Osteocyte (in vitro differentiated cells): ENCODE results near the gene DLG2. TPM values are rescaled to one million over a fixed set of nuclear protein-coding genes. Genes with fewer than 3 reads are reported as not detected.
A peak's percentile ranks its signal among the peaks of the same experiment; 100 is the strongest.
"Not testable (repeated sequence)": the region's sequence is repeated elsewhere in the genome, so short reads cannot be mapped to it uniquely, and the experiment has no call there.

Experiments
- DNase-seq: peaks from one replicate; pipeline ENCODE4 v3.0.0; 2021; ENCODE audit warnings: mixed read lengths; ENCODE audit not compliant: unreplicated experiment; ENCODE audit errors: extremely low spot score
- H3K27ac Mint-ChIP-seq: one replicate; pipeline ENCODE4 v1.8.0; 2021; ENCODE audit warnings: mild to moderate bottlenecking, mixed read lengths; ENCODE audit not compliant: unreplicated experiment
- H3K27me3 Mint-ChIP-seq: one replicate; pipeline ENCODE4 v1.8.0; 2021; ENCODE audit warnings: mixed read lengths; ENCODE audit not compliant: unreplicated experiment
- H3K36me3 Mint-ChIP-seq: one replicate; pipeline ENCODE4 v1.8.0; 2021; ENCODE audit warnings: mixed read lengths; ENCODE audit not compliant: unreplicated experiment
- H3K4me1 Mint-ChIP-seq: one replicate; pipeline ENCODE4 v1.8.0; 2021; ENCODE audit warnings: mixed read lengths; ENCODE audit not compliant: unreplicated experiment
- H3K4me3 Mint-ChIP-seq: one replicate; pipeline ENCODE4 v1.8.0; 2021; ENCODE audit warnings: mild to moderate bottlenecking, moderate library complexity, mixed read lengths; ENCODE audit not compliant: unreplicated experiment
- H3K9me3 Mint-ChIP-seq: one replicate; pipeline ENCODE4 v1.8.0; 2021; ENCODE audit warnings: mixed read lengths; ENCODE audit not compliant: unreplicated experiment
- total RNA-seq: library from RNA; stranded (reverse); gene quantifications from 2 replicates; pipeline ENCODE4 v1.2.1, GENCODE V29; 2021
- TF ChIP-seq, protein P1 (sequence below): fragments of 200-600 bp; sonication (generic); IDR thresholded peaks from 2 replicates; pipeline ENCODE4 v1.5.0; 2021; ENCODE audit warnings: antibody characterized with exemption, mild to moderate bottlenecking, moderate library complexity

Gene DLG2
- total RNA-seq, 1 donor from 2014 or later = 2.1 TPM

DNA sequence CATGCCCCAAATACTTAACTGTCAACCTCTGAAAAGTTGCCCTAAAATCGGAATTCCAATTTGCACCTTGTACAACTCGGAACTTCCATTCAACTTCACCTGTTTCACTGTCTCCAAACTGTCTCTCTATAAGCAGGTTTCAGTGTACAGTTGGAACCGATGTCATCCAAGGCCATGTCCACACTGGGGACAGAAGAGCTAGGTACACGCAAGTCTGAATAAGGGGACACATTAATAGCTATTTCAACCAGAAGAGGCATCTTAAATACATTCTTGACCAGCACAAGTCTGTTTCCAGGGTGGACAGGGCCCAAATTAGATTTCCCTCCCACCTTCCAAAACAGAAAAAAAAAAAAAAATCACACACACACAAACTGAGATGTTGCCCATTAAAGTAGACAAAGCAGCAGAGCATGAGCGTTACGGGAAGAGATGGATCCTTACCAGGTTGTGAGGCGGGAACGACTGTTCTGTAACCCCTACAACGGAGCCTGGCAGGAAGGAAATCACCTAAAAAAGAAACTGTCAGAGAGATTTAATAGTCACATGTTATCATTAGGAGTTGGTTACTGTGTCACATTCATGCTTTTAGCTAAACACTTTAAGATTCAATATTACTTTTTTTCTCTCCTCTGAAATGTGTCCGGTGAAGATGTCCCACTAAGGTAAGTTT lies 36.1 kb upstream of the DLG2 start:
- Mint-ChIP-seq H3K27me3 (no peaks in the 10 kb centered on the region), H3K36me3 (peaks cover 27% of the 10 kb centered on the region), H3K9me3 (no peaks in the 10 kb centered on the region), H3K4me3 (peak overlapping the region; percentile 96), H3K4me1 (peaks cover 43% of the 10 kb centered on the region), H3K27ac (peak overlapping the region; percentile 98)
- DNase-seq = no peak
- TF ChIP-seq, protein P1, sequence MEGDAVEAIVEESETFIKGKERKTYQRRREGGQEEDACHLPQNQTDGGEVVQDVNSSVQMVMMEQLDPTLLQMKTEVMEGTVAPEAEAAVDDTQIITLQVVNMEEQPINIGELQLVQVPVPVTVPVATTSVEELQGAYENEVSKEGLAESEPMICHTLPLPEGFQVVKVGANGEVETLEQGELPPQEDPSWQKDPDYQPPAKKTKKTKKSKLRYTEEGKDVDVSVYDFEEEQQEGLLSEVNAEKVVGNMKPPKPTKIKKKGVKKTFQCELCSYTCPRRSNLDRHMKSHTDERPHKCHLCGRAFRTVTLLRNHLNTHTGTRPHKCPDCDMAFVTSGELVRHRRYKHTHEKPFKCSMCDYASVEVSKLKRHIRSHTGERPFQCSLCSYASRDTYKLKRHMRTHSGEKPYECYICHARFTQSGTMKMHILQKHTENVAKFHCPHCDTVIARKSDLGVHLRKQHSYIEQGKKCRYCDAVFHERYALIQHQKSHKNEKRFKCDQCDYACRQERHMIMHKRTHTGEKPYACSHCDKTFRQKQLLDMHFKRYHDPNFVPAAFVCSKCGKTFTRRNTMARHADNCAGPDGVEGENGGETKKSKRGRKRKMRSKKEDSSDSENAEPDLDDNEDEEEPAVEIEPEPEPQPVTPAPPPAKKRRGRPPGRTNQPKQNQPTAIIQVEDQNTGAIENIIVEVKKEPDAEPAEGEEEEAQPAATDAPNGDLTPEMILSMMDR = no peak

DNA sequence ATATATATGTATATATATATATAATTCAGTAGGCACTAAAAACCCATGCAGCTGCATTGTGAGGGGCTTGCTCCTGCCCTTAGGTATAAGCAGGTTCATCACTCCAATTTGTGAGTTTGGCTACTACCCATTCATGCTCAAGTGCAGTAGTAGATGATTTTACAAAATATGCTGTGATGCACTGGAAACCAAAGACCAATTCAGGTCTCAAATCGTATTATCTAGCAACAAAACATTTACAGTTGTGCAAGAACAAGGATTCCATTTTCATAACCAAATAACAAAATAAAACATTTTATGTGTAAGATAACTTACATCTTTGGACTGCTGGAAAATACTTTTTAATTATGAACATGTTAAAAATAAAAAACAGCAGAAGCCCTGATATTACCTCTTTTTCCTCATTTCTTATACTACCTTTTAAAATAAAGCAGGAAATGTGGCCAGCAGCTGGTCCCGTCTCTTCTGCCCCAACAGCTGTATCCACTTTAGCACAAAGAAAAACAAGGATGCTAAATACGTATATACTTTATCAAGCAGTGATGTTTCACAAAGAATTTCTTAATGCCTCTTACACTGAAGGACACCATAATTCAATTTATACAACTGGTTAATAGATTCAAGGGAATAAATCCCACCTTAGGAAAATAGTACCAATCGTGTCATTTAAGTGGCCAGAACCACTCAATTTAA lies 35.0 kb upstream of the DLG2 start:
- H3K27ac Mint-ChIP-seq = no peak overlapping the region
- H3K36me3 Mint-ChIP-seq = peaks cover 30% of the 10 kb centered on the region
- H3K4me1 Mint-ChIP-seq = peaks cover 43% of the 10 kb centered on the region
- H3K4me3 Mint-ChIP-seq = peak overlapping the region; percentile 96
- DNase-seq = no peak
- TF ChIP-seq, protein P1 = no peak
- H3K9me3 Mint-ChIP-seq = no peaks in the 10 kb centered on the region
- H3K27me3 Mint-ChIP-seq = no peaks in the 10 kb centered on the region

DNA sequence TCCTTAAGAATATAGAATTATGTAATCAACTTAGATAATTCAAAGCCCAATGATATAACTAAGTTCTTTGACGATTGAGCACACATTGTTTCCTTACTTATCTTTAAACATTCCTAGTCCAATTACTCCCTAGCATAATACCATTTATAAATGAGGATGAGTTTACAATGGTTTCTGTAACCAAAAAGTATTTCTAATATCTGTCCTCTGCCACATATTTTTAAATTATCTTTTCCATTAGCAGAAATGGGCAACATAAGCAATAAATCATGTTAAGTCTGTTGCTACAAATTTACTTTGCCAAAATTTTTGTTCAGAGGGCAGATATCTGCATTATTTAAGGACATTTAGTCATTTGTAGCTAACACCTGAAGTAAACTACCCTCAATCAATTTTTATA lies 31.0 kb upstream of the DLG2 start:
- H3K27ac Mint-ChIP-seq = no peak overlapping the region
- no peaks in the 10 kb centered on the region for H3K27me3 Mint-ChIP-seq
- no peak for DNase-seq
- H3K36me3 Mint-ChIP-seq = peaks cover 39% of the 10 kb centered on the region
- TF ChIP-seq, protein P1 = no peak
- H3K4me3 Mint-ChIP-seq = no peak overlapping the region
- no peaks in the 10 kb centered on the region for H3K9me3 Mint-ChIP-seq
- peaks cover 37% of the 10 kb centered on the region for H3K4me1 Mint-ChIP-seq

DNA sequence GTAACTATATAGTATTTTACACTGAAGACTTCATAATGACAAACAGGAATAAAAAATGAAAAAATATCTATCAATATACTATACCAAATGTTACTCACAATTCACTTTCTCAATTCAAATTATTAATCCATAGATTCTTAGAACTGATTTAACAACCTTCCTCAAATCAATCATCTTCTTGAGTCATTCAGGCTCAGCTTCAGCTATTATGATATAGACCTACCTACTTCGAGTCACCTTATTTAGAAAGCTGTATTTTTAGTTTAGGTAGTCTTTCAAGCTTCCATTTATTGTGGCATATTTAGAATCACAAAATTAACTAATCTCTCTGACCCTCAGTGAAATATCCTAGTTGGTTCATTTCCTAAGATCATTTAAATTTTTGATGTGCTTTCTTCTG lies 29.6 kb upstream of the DLG2 start:
- peaks cover 41% of the 10 kb centered on the region for H3K36me3 Mint-ChIP-seq
- no peak overlapping the region for H3K27ac Mint-ChIP-seq
- peaks cover 28% of the 10 kb centered on the region for H3K4me1 Mint-ChIP-seq
- TF ChIP-seq, protein P1 = no peak
- H3K4me3 Mint-ChIP-seq = no peak overlapping the region
- H3K27me3 Mint-ChIP-seq = no peaks in the 10 kb centered on the region
- no peak for DNase-seq
- no peaks in the 10 kb centered on the region for H3K9me3 Mint-ChIP-seq

DNA sequence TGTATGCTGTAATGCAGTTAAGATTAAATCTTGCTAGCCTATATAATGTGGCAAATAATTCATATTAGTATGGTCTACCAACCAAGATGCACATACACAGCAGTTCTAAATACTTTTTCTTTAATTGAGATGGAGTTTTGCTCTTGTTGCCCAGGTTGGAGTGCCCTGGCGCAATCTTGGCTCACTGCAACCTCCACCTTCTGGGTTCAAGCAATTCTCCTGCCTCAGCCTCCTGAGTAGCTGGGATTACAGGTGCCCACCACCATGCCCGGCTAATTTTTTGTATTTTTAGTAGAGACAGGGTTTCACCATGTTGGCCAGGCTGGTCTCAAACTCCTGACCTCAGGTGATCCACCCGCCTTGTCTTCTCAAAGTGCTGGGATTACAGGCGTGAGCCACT lies 27.2 kb upstream of the DLG2 start:
- Mint-ChIP-seq H3K36me3 (peaks cover 25% of the 10 kb centered on the region), H3K4me1 (peaks cover 11% of the 10 kb centered on the region)
- H3K4me3 Mint-ChIP-seq, H3K27me3 Mint-ChIP-seq, DNase-seq, H3K9me3 Mint-ChIP-seq, H3K27ac Mint-ChIP-seq: not testable (repeated sequence)
